Kidney glomerular epithelial cell (primary cell): ENCODE results near the gene B4GALNT2.
"Not testable (repeated sequence)": the region's sequence is repeated elsewhere in the genome, so short reads cannot be mapped to it uniquely, and the experiment has no call there.

Experiments used
- DNase-seq: peaks from one replicate; lab custom pipeline; 2025; lab: John Stamatoyannopoulos, UW

B4GALNT2 gene, protein sequence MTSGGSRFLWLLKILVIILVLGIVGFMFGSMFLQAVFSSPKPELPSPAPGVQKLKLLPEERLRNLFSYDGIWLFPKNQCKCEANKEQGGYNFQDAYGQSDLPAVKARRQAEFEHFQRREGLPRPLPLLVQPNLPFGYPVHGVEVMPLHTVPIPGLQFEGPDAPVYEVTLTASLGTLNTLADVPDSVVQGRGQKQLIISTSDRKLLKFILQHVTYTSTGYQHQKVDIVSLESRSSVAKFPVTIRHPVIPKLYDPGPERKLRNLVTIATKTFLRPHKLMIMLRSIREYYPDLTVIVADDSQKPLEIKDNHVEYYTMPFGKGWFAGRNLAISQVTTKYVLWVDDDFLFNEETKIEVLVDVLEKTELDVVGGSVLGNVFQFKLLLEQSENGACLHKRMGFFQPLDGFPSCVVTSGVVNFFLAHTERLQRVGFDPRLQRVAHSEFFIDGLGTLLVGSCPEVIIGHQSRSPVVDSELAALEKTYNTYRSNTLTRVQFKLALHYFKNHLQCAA

DNA sequence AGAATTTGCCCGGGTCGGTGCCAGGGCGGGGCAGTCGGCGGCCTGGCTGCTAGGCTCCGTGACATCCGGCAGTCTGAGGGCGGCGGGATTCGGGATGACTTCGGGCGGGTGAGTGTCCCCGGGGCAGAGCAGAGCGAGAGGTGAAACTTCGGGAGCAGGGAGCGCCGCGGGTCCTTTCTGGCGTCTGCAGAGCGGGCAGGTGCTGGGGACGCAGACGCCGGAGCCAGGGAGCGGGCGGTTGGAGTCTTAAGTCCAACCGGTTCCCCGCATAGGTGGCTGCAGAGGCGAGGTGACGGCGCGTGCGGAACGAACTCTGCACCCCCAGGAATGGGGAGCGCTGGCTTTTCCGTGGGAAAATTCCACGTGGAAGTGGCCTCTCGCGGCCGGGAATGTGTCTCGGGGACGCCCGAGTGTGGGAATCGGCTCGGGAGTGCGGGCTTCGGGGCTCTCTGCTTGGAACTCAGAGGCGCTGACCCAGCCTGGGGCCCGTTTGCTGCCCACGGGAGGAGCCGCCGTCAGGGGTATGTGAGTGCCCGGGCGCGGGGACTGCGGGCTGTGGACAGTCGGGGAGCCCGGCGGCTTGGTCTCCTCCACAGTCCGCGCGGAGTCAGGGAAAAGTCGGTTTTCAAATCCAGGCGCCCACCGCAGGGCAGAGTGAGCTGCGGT lies at the start of gene B4GALNT2:
Gene B4GALNT2 (plus strand): TSS at position 71 of the 666 bp plus-strand sequence. CDS start 24 bp downstream, at position 95.
- DNase-seq, result no peak

DNA sequence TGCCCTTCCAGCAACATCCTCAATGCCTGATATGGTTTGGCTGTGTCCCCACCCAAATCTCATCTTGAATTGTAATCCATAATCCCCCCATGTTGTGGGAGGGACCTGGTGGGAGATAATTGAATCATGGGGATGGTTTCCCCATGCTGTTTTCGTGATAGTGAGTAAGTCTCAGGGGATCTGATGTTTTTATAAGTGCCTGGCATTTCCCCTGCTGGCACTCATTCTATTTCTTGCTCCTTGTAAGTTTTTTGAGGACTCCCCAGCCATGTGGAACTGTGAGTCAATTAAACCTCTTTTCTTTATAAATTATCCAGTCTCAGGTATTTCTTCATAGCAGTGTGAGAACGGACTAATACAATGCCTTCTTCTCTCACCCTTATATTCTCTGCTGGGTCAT lies 47.5 kb upstream of the B4GALNT2 start:
- not testable (repeated sequence) for DNase-seq

DNA sequence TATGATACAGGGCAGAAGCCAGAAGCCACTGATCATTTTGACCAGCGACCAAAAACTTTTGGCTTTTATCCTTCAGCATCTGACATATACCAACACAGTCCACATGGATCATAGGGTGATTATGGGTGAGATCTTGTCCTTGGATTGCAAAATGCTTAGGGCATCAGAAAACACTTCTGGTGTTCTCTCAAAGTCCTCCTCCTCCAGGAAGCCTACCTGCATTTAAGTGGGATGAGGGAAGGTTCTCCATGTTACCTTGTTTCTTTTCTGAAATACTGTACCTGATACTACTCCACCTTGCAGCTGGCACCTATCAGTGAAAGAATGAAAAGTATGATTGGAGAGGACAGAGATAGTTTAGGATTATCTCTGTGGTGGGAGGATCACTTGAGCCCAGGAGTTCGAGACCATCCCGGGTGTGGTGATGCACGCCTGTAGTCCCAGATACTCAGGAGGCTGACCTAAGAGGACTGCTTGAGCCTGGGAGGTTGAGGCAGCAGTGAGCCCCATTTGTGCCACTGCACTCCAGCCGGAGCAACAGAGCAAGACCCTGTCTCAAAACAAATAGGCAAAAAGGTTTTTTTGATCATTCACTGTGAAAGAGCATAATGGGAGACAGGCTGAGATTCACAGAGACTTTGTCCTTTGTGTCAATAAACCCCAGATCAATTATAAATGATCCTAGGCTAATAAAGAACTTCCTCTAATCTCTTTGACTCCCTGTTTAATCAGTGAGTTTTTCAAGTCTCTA lies 46.8 kb upstream of the B4GALNT2 start:
- no peak for DNase-seq

DNA sequence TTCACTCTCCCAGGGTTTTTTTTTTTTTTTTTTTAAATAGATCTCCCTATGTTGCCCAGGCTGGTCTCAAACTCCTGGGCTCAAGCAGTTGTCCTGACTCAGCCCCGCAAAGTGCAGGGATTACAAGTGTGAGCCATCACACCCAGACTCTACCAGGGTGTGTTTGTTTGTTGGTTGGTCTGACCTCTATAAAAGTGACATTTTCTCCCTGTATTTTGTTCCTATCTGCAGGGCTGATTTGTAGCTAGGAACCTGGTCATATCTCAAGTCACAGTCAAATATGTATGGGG lies 46.3 kb upstream of the B4GALNT2 start:
- DNase-seq, result no peak

DNA sequence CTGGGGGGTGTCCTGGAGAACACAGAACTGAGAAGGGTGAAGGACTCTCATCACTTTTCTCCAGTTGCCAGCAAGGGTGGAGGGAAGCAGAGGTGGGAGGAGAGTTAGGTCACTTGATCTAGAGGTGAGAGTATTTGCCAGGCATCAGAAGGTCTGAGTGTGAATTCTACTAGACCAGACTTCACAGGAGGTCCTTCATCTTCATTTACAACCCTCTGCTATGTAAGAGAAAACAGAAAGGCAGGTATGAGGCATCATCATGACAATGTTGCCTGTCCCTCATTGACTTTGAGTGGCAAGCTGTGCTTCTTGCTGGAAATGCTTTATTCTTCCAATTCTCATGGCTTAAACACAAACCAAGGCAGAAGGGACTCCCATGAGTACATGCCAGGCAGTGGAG lies 45.9 kb upstream of the B4GALNT2 start:
- DNase-seq, result no peak

DNA sequence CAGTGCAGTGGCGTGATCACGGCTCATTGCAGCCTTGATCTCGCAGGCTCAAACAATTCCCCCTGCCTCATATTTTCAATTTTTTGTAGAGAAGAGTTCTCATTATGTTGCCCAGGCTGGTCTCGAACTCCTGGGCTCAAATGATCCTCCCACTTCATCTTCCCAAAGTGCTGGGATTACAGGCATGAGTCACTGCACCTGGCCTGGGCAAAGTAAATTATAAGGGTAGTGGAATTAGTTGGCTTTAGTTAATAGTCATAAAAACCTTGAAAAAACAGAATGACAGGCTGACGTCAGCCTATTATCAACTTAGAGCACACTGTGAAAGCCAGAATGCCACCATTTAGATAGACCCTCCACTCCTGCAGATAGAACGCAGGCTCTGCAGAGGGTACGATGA lies 43.5 kb upstream of the B4GALNT2 start:
- DNase-seq, result no peak

DNA sequence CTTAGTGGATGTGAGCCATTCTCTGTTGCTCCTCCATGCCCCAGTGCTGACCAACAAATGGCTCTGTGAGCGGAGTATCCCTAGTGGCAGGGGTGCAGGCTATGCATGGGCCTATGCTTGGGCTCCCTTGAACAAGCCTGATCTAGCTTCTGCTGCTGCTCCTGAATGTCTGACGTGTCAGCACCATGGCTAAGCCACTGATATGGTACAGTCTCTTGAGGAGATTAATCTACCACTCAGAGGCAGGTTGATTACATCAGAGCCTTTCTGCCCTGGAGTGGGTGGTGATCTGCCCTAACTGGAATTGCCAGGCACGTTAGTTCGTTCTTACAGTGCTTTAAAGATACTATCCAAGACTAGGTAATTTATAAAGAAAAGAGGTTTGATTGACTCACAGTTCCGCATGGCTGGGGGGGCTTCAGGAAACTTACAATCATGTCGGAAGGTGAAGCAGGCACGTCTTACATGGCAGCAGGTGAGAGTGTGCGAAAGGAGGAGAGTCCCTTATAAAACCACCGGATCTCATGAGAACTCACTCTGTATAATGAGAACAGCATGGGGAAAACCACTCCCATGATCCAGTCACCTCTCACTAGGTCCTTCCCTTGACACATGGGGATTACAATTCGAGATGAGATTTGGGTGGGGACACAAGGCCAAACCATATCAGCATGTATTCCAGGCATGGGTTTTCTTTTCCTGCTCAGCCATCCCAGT lies 41.5 kb upstream of the B4GALNT2 start:
- DNase-seq, result no peak

DNA sequence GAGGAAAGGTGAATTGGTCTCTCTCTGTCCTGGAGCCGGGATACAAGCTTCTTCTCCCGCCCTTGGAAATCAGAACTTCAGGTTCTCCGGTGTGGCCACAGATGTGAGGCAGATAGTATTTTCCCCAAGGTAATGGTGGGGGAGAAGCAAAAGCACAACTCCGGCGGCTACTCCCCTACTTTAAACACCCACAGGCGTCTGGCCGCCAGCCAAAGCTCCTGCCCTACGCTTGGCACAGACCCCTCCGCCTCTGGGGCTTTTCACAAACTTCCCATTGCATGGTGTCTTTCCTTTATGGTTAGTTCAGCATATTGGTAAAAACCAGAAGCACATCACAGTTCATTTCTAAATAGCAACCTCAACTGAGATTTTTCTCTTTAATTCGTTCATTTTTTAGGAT lies 39.4 kb upstream of the B4GALNT2 start:
- DNase-seq, result no peak

DNA sequence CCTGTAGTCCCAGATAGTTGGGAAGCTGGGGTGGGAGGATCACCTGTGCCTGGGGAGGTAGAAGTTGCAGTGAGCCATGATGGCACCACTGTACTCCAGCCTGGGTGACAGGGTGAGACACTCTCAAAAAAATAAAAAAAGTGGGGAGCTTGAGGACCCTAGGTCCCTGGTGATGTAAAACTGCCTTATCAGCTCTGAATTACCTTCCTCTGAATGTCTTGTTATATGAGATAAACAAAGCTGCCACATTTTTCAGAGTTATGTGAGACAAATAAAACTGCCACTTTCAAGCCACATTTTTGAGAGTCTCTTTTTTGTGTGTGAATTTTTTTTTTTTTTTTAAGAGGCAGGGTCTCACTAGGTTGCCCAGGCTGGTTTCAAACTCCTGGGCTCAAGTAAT lies 32.0 kb upstream of the B4GALNT2 start:
- no peak for DNase-seq

DNA sequence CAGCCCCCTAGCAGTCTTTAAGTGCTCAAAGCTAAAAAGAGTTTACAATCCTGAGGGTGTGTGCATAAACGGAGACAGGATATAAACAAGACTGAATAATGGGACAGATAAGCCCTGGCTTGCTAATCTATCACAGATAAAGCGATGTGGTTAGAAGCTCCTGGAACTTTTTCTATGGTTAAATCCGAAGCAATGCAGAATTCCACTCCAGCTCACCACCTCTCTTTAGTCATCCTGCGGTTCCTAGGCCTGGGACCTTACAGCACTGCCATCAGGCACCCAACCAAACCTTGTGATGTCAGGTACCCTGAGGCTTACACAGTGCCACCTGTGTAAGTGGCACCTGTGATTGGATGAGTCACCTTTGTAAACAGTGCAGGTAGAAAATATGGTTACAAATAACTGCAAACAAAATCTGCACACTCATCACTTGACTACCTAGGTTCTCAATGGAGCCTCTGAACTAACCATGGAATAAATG lies 31.5 kb upstream of the B4GALNT2 start:
- DNase-seq, result no peak

DNA sequence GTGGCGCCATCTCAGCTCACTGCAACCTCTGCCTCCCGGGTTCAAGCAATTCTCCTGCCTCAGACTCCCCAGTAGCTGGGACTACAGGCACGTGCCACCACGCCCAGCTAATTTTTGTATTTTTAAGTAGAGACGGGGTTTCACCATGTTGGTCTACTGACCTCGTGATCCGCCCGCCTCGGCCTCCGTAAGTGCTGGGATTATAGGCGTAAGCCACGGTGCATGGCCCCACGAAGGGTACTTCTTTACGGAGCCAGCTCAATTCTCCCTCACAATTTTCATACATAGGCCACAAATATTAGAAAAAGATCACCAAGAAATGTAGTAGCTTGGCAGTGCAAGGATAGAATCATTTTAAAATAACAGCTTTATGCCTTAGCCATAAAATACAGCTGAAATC lies 29.2 kb upstream of the B4GALNT2 start:
- DNase-seq, result not testable (repeated sequence)

DNA sequence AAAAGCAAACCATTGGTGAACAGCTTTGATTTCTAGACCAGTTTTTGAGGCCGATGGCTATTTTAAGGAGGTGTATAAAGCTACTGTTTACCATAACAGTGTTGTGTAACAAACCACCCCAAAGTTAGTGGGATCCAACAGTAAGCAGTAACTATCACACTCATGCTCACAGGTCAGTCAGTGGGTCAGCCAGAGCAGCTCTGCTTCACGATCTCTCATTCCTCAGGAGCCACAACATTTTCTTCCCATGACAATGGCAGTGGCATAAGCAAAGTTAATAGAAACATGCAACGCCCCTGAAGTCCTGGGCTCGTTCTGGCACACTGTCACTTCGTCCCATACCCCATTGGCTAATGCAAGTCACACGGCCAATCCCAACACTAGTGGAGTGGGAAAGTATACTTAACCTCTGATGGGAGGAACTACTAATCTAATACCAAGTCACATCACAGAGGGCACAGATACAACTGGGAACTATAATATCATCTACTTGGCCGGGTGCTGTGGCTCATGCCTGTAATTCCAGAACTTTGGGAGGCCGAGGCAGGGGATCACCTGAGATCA lies 28.0 kb upstream of the B4GALNT2 start:
- no peak for DNase-seq

DNA sequence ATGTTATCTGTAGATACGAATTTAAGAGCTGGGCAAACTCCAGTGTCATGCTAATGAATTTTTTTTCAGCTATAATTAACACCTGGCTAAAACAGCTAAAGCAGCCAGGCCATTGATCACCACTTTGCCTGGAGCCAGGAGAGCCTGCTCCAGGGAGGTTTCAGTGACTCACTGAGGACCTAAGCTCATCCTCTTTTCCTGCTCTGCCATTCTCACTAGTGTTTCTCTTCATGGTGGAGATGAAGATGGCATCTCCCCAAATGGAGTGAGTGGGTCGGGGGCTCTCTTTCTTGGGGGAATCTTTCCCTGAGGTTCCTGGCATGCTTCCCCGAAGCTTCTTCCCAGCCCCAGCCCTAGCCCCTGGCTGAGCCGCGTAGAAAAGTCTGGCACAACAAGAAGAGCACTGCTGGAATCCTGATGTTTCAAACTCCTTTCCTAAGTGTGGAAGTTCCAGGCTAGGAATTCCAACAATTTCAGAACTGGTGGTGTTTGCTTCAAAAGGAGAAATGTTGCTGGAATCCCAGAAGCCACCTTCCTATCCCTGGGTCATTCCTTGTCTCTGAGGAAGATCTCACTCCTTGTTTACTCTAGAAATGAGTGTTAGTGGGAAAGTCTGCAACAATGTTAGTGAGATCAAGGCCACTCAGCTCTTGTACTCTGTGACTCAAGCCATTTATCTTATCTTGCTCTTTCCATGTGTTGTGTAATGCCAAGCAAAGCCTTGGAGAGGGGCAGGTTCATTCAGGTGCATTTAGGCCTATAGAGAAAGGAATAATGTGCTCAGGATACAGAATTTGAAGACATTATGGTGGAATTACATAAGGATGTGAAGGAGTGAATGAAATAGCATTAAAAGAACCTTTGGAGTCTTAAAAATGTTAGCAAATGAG lies 26.0 kb upstream of the B4GALNT2 start:
- DNase-seq, result peak; percentile 13

DNA sequence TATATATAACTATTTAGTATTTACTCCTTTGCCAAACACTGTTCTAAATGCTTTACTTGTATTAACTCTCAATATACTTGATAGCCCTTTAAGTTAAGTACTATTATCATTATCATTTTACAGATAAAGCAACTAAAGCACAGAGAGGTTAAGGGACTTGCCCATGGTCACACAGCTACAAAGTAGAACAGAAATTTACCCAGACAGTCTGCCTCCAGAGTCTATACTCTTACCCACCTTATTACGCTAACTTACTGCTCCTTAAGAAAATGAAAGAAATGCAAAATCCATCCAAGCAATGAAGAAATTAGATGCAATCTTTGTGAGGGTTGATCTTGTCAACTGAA lies 25.4 kb upstream of the B4GALNT2 start:
- DNase-seq, result no peak

DNA sequence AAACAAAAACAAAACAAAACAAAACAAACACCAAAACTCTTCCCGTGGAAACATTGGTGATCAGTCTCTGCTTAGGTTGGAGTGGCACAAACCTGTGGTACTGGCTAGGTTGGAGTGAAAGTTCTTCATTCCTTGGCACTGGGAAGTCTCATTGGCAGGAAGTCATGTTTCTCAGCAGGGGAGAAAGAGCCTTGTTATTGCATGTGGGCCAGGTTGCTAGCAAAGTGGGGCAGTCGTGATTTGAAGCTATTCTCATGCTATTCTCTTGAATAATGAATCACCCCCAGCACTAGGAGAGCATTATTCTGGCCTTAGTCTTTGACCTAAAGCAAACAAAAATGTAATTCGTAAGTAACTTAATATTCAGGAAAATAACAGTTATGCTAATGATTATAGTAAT lies 24.3 kb upstream of the B4GALNT2 start:
- DNase-seq, result peak; percentile 45

DNA sequence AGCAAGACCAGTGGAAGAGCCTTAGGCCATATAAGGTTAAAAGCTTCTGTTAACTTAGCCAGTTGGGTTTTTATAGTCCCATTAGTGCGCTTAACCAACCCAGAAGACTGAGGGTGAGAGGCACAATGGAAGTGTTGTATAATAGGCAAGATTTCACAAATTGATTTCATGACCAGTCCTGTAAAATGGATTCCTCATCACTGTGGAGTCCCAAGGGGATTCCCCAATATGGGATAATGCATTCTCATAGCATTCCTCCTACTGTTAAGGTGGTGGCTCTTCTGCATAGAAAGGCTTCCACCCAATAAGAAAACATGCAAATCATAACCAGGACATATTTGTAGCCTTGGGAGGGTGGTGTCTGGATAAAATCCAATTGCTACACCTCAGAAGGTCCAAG lies 22.1 kb upstream of the B4GALNT2 start:
- peak; percentile 16 for DNase-seq

DNA sequence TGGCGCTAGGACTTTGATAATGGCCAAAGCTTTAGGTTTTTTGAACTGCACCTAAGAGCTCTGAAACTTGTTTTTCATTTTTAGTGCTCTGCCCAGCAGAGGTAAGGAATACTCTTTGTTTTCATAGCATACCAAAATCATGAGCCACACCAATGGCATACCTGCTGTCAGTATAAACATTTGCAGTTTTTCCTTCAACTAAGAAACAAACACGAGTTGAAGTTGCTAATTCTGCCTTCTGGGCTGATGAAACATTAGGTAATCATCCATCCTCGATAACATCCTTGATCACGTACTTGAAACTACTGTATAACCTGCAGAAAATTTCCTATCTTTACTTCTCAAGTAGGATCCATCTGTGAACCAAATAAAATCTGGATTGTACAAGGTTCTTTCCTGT lies 20.6 kb upstream of the B4GALNT2 start:
- DNase-seq, result no peak

DNA sequence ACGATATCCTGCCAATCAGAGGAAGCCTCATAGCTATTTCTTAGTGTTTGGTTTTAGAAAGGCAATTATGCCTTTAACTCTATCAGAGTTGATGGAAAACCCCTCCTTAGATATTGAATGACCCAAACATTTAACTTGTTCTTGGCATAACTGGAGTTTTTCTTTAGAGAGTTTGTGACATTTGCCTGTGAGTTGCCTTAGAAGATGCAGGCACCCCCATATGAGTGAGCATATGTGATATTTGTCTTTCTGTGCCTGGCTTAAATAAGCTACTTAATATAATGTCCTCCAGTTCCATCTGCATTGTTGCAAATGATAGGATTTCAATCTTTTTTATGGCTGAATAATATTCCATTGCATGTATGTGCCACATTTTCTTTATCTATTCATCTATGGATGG lies 19.6 kb upstream of the B4GALNT2 start:
- DNase-seq, result no peak

DNA sequence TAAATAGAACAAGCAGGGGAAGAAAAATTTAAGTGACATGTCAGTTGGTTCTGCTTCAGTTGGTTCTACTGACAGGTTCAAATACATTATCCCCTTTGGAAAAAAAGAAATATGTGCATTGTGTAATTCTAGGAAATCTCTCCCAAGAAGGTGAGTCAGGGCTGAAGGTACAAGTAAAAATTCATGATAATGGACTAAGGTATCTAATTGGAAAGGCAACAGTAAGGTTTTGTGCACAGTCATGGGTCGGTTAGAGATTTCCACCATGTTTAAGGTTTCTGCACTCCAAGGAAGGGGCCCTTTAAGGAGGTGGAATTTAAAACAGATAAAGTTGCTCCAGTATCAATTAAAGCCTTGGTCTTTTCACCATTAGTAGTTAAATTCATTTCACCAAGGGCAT lies 17.9 kb upstream of the B4GALNT2 start:
- no peak for DNase-seq

DNA sequence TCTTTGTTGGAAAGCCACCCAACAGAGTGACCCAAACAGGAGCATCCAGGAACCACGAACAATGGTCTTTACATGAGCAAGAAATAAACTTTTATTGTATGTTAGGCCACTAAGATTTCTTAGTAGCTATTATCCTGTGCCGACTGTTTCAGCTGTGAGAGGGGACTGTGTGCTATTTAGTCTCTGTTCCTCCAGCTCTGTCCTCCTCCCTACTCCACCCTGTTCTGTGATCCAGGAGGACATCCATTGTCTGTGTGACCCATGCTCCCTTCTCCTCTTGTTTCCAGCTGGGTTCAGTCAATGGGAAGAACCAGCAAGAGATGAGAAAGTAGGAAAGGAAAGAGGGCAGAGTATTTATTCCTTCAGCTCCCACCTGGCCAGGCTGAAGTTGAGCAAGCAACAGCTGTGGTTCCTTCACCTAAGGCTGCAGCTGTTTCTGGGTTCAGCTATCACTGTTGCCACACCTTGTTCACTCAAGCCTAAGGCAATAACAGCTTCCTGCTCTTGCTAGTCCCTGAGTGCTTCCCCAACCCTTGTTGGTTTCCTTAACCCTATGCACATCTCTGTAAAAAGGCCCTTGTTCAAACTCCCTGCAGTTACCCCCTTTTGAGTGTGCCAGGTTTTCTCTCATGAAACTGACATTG lies 14.9 kb upstream of the B4GALNT2 start:
- no peak for DNase-seq
